HepG2 (cell line): Measurements from ENCODE around the gene AJM1. TPM values are rescaled to one million over a fixed set of nuclear protein-coding genes. Genes with fewer than 3 reads are reported as not detected.

Experiments
- FIP1L1 ChIP-seq: fragments of 200-400 bp; formaldehyde crosslinking; IDR thresholded peaks from 2 replicates; pipeline ENCODE4 v1.6.1; 2018; ENCODE audit warnings: low read depth, mild to moderate bottlenecking, low read length, moderate library complexity, borderline replicate concordance; ENCODE audit not compliant: insufficient read depth
- MXD4 ChIP-seq: IDR thresholded peaks from 2 replicates; pipeline ENCODE4 v1.6.1; 2016; ENCODE audit warnings: mild to moderate bottlenecking, missing biosample characterization, missing genetic modification reagents
- PCBP2 ChIP-seq: fragments of 200-400 bp; formaldehyde crosslinking; optimal IDR thresholded peaks from 2 replicates; pipeline ENCODE3; 2018; ENCODE audit warnings: low read length, low read depth; ENCODE audit not compliant: poor library complexity, severe bottlenecking
- SAFB2 ChIP-seq: sonication (generic); formaldehyde crosslinking; IDR thresholded peaks from 2 replicates; pipeline ENCODE4 v1.5.1; 2020; ENCODE audit warnings: missing genetic modification reagents, low read depth, mild to moderate bottlenecking, borderline replicate concordance
- SMC3 ChIP-seq: IDR thresholded peaks from 2 replicates; pipeline ENCODE4 v1.6.1; 2011; ENCODE audit warnings: low read length, improper control_type of control experiment
- ZNF17 ChIP-seq: sonication (generic); formaldehyde crosslinking; IDR thresholded peaks from 2 replicates; pipeline ENCODE4 v1.5.0; 2020; ENCODE audit warnings: mild to moderate bottlenecking, missing genetic modification reagents
- ZNF225 ChIP-seq: sonication (generic); formaldehyde crosslinking; IDR thresholded peaks from 2 replicates; pipeline ENCODE4 v1.4.0; 2020; ENCODE audit warnings: mild to moderate bottlenecking, missing genetic modification reagents
- ZNF281 ChIP-seq: sonication (generic); formaldehyde crosslinking; IDR thresholded peaks from 2 replicates; pipeline ENCODE4 v1.4.0; 2020; ENCODE audit warnings: missing genetic modification reagents, borderline replicate concordance
- ZNF296 ChIP-seq: sonication (generic); formaldehyde crosslinking; conservative IDR thresholded peaks from 2 replicates; pipeline ENCODE4 v1.5.0; 2020; ENCODE audit warnings: mild to moderate bottlenecking, missing genetic modification reagents
- ZNF350 ChIP-seq: sonication (generic); formaldehyde crosslinking; IDR thresholded peaks from 2 replicates; pipeline ENCODE4 v1.4.0; 2020; ENCODE audit warnings: mild to moderate bottlenecking, low read depth, missing genetic modification reagents, borderline replicate concordance
- ZNF362 ChIP-seq: sonication (generic); formaldehyde crosslinking; IDR thresholded peaks from 2 replicates; pipeline ENCODE4 v1.4.0; 2020; ENCODE audit warnings: missing genetic modification reagents, mild to moderate bottlenecking, borderline replicate concordance
- ZNF556 ChIP-seq: sonication (generic); formaldehyde crosslinking; IDR thresholded peaks from 2 replicates; pipeline ENCODE4 v1.4.0; 2020; ENCODE audit warnings: mild to moderate bottlenecking, missing genetic modification reagents, borderline replicate concordance
- ZSCAN9 ChIP-seq: IDR thresholded peaks from 2 replicates; pipeline ENCODE4 v1.6.1; 2016; ENCODE audit warnings: borderline replicate concordance
- ZXDC ChIP-seq: sonication (generic); formaldehyde crosslinking; IDR thresholded peaks from 2 replicates; pipeline ENCODE4 v1.5.0; 2020; ENCODE audit warnings: mild to moderate bottlenecking, missing genetic modification reagents
- polyA plus RNA-seq, 8 experiments: library from polyadenylated mRNA; depleted of rRNA in 3 of 8; stranded (reverse) in 7 of 8; unstranded in 1 of 8; fragments of >200 nt; fragmentation: Illumina TruSeq in 4 of 8; extraction: Trizol in 4 of 8; gene quantifications; 2 replicates each; pipeline versions ENCODE4 v1.2.1 to v1.2.3, GENCODE V29; 2011 to 2016; ENCODE audit warnings: low read depth in 4 of 8, missing spikeins in 1 of 8, mixed read lengths in 1 of 8; ENCODE audit not compliant: insufficient read depth in 1 of 8
- total RNA-seq, 5 experiments: library from RNA; depleted of rRNA; stranded (reverse); fragments of >200 nt; fragmentation: Illumina TruSeq; extraction: Trizol; gene quantifications; 2 replicates each; pipeline ENCODE4 v1.2.3, GENCODE V29; 2016; ENCODE audit warnings: low read depth in 1 of 5
- TF ChIP-seq, protein P1 (sequence below): sonication (generic); formaldehyde crosslinking; IDR thresholded peaks from 2 replicates; pipeline ENCODE4 v1.4.0; 2020; ENCODE audit warnings: low read depth, mild to moderate bottlenecking, missing genetic modification reagents
- TF ChIP-seq, protein P2 (sequence below): sonication (generic); formaldehyde crosslinking; IDR thresholded peaks from 2 replicates; pipeline ENCODE4 v1.8.1; 2023; ENCODE audit warnings: mild to moderate bottlenecking, inconsistent platforms, moderate library complexity, missing genetic modification reagents, borderline replicate concordance
- TF ChIP-seq, protein P3 (sequence below): fragments of 450-650 bp; IDR thresholded peaks from 2 replicates; pipeline ENCODE4 v1.6.1; 2017

AJM1 gene
- total and polyA plus RNA-seq, 2 of the 13 experiments (the other 11 are each of a cell fraction or from before 2014, with no cell fraction given): 1.1 to 1.2 TPM

GRCh38 chr9:136840877-136841645, 1.2 kb upstream of the AJM1 start (continued):
- TF ChIP-seq, protein P1, sequence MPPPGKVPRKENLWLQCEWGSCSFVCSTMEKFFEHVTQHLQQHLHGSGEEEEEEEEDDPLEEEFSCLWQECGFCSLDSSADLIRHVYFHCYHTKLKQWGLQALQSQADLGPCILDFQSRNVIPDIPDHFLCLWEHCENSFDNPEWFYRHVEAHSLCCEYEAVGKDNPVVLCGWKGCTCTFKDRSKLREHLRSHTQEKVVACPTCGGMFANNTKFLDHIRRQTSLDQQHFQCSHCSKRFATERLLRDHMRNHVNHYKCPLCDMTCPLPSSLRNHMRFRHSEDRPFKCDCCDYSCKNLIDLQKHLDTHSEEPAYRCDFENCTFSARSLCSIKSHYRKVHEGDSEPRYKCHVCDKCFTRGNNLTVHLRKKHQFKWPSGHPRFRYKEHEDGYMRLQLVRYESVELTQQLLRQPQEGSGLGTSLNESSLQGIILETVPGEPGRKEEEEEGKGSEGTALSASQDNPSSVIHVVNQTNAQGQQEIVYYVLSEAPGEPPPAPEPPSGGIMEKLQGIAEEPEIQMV: 0 out of 2 replicates have a peak, but pooled peaks have one; percentile 30
- TF ChIP-seq, protein P2, sequence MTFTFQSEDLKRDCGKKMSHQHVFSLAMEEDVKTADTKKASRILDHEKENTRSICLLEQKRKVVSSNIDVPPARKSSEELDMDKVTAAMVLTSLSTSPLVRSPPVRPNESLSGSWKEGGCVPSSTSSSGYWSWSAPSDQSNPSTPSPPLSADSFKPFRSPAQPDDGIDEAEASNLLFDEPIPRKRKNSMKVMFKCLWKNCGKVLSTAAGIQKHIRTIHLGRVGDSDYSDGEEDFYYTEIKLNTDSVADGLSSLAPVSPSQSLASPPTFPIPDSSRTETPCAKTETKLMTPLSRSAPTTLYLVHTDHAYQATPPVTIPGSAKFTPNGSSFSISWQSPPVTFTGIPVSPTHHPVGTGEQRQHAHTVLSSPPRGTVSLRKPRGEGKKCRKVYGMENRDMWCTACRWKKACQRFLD (CRISPR knock-in tag): 0 out of 2 replicates have a peak, but pooled peaks have one; percentile 63
- peak; percentile 87; the same call in 1 of the 2 replicates for TF ChIP-seq ZNF281 (CRISPR knock-in tag)
- TF ChIP-seq ZNF225 (CRISPR knock-in tag): no peak
- TF ChIP-seq ZNF296 (CRISPR knock-in tag): no peak
- TF ChIP-seq ZNF556: peak; percentile 93
- TF ChIP-seq ZNF17 (CRISPR knock-in tag): no peak
- peak; percentile 62; the same call in 1 of the 2 replicates for TF ChIP-seq ZNF350 (CRISPR knock-in tag)
- no peak; the same call in 1 of the 2 replicates for TF ChIP-seq SAFB2 (CRISPR knock-in tag)
- no peak for TF ChIP-seq ZXDC (CRISPR knock-in tag)
- no peak for TF ChIP-seq MXD4 (CRISPR knock-in tag)
- TF ChIP-seq, protein P3, sequence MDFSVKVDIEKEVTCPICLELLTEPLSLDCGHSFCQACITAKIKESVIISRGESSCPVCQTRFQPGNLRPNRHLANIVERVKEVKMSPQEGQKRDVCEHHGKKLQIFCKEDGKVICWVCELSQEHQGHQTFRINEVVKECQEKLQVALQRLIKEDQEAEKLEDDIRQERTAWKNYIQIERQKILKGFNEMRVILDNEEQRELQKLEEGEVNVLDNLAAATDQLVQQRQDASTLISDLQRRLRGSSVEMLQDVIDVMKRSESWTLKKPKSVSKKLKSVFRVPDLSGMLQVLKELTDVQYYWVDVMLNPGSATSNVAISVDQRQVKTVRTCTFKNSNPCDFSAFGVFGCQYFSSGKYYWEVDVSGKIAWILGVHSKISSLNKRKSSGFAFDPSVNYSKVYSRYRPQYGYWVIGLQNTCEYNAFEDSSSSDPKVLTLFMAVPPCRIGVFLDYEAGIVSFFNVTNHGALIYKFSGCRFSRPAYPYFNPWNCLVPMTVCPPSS: no peak
- TF ChIP-seq ZNF362 (CRISPR knock-in tag): no peak
- no peak for TF ChIP-seq ZSCAN9 (CRISPR knock-in tag)
- TF ChIP-seq PCBP2: no peak
- TF ChIP-seq SMC3: no peak
- TF ChIP-seq FIP1L1: no peak
